LNCAP (cell line): ENCODE data around the gene MRPS35.

Experiments
- CTCF ChIP-seq: fragments of 450-650 bp; IDR thresholded peaks from 2 replicates; pipeline ENCODE4 v1.5.1; 2017; ENCODE audit warnings: mild to moderate bottlenecking

The MRPS35 gene

GRCh38 chr12:27709932-27710591 lies 570 bp upstream of the MRPS35 start:
- no peak for TF ChIP-seq CTCF

DNA sequence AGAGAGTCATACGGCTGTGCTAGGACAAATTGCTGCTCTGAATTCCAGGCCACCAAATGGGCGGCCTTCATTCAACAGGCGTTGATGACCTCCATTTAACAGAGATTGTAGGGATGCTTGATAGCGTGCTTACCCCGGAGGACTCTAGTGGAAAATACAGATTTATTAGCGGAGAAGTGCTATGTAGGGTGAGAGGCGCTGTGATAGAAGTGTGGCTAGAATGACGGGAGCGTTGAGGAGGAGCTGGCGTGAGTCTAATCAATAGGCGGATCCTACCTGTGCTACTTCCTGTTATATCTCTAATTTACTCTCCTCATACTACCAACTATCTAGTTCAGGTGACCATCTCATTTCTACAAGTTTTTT lies 668 bp downstream of the MRPS35 start:
- TF ChIP-seq CTCF = no peak

- TF ChIP-seq CTCF = no peak
Observed at GRCh38 chr12:27711967-27712366, 1.3 kb downstream of the MRPS35 start.

DNA sequence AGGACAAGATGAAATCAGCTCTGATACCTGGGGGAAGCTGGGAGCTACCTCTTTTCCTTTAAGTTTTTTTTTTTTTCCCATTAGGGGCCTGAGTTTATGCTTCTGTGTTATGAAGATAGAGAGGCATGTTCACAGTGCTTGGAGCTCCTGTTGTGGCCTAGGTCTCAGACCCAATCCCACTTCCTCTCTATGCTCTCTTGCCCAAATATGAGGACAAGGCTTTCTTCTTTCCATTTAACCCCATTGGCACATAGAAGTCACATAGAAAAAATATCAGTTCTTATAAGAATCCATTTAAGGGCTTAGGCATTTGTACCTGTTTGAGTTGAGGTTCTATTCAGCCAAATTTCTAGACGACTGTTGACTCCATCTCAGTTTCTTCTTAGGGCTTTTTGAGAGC lies 12.6 kb downstream of the MRPS35 start:
- TF ChIP-seq CTCF = no peak

- TF ChIP-seq CTCF = no peak
Observed at GRCh38 chr12:27730097-27730588, 19.5 kb downstream of the MRPS35 start.

DNA sequence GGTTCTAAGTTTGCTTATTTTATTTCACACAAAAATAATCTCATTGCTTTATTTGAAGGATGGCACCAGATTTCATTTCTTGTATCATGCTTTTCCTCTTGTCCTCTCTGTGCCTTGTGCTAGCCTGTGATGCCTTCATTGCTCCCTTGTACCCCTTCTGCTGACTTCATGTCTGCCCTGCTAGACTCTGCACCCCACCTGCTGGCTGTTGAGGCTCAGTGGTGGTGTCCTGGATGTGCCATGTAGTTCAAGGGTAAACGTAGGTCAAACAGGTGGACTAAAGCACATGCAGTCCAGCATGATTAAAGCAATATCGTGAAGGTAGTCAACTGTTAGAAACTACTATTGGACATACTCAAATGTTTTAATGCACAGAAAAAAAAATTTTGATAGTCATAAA lies 21.6 kb downstream of the MRPS35 start:
- no peak; the same call in 1 of the 2 replicates for TF ChIP-seq CTCF

DNA sequence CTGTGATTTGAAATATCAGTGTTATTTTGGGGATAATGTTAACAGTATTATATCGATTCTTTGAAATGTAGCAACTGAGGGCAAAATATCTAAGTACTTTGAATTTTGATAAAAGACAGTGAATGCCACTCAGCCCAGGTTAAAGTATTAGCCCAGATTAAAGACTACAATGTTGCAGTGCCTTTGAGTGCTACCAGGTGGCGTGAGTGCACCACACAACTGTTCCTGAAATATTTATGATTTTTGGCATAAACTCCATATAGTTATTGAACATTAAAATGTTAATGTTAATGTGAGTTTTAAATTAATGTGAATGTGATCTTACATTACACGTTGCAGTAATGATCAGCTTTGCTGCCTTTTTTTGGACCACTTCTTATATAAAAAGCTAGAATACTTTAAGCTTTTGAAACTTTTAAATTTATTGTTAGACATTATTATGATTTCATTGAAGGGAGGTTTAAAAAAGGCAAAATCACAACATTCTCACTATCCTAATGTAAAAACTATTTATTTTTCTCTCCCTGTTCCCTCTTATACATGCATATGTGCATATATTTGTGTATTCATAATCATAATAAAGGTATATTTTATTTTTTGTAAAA lies 22.5 kb downstream of the MRPS35 start:
- TF ChIP-seq CTCF = peak; percentile 86
